ENCODE data around the gene CFHR2.

CFHR2 gene

DNA sequence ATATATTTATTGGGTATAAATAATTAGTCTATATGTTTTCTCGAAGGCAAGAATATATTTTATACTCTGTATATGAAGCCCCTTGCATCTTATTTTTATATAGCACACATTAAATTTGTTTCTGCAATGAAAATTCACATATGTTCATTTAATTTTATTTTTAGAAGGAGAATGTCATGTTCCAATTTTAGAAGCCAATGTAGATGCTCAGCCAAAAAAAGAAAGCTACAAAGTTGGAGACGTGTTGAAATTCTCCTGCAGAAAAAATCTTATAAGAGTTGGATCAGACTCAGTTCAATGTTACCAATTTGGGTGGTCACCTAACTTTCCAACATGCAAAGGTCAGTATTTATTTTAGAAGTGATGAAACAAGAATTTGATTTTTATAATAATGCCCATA is 50.4 kb downstream of the CFHR2 start:
- no peak for DNase-seq (ENCODE audit: low read depth, low spot score)
- H3K27ac ChIP-seq = no peak overlapping the region

DNA sequence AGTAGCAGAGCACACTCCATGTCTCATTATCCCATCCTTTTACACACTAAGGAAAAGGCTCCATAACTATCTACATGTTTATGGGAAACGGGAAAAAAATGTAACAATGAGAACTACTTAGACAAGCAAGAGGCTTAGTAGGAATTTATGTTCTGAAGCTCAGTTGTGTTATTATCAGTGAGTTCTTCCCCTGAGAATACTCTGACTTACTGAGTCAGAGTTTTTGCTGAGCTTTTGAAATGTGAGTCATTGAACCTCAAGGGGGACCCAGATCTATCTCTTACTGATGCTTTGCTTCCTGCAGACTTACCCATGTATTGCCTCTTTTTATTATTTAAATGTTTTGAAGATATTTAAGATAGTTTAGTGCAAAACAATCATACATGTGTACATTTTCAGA is 53.9 kb downstream of the CFHR2 start:
- no peak overlapping the region for H3K27ac ChIP-seq
- no peak for DNase-seq (ENCODE audit: low read depth, low spot score)

DNA sequence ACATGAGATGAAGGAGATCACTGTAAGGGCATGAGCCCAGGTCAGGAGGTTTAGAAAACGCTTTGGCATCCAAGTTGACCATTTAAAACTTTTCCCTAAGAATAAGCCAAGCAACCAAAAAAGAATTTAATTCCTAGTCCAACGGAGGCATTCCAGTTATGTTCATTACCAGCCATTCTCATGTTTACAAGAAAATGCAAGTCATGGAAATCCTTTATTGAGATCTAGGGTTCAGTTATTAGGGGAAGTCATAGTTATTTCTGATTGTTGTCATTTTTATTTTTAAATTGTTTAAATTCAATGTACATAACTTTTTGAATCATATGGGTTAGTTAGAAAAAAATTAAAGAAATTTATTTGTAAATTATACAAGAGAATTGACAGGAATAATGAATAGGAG is 58.3 kb downstream of the CFHR2 start:
- DNase-seq (ENCODE audit: low read depth, low spot score) = no peak
- no peak overlapping the region for H3K27ac ChIP-seq

DNA sequence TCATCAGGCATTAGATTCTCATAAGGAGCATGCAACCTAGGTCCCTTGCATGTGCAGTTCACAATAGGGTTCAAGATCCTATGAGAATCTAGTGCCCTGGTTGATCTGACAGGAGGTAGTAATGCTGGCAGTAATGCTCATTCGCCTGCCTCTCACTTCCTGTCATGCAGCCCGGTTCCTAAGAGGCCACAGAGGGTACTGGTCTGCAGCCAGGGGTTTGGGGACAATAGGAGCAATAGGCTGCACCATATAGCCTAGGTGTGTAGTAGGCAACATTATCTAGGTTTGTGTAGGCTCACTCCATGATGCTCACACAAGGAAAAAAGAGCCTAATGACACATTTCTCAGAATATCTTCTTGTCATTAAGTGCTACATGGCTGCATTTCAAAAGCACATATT is 59.6 kb downstream of the CFHR2 start:
- H3K27ac ChIP-seq = no peak overlapping the region
- no peak for DNase-seq (ENCODE audit: low read depth, low spot score)

DNA sequence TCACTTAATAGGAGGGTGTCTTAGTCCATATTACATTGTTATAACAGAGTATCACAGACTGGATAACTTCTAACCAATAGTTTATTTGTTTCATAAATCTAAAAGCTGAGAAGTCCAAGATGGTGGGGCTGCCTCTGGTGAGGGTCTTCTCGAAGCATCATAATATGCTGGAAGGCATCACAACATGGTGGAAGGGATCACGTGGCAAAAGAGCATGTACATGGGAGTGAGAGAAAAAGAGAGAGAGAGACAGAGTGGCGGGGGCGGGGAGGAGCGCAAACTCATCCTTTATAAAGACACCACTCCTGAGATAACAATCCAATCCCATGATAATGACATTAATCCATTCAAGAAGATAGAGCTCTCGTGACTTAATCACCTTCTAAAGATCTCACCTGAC is 65.3 kb downstream of the CFHR2 start:
- DNase-seq (ENCODE audit: low read depth, low spot score) = no peak
- H3K27ac ChIP-seq = no peak overlapping the region
